ENCODE data around the gene LRRC8D. TPM values are rescaled to one million over a fixed set of nuclear protein-coding genes. Genes with fewer than 3 reads are reported as not detected.

Gene LRRC8D
- total RNA-seq, 1 experiment from 2014 or later = 43.3 TPM

DNA sequence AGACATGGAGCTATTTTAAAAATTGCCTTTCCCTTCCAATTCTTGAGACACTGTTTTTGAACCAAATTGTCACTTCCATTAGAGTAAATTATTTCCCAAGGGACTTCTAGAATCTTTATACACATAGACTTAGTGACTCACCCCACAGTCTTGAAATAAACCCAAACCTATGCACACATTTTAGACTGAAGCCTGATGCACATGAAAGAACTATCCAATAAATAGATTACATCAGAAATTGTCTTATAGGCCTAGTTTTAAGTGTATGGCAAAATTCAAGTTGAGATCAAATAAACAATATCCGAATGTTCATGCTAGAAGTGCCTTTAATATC lies 141.9 kb downstream of the LRRC8D start:
- no peak for ATAC-seq
- intact Hi-C loops (cut with micrococcal nuclease; ENCODE audit: unreplicated experiment) (no loop called here), in situ Hi-C loops (cut with HindIII; ENCODE audit: low pct_unique_long_range_greater_than_20kb, low sequenced_read_pairs) (no loop called here)
- ChIA-PET CTCF (interaction anchor here (0.6 kb wide), 1 partner anchor 977 kb away, joined by 3 read pairs; no protein-coding TSS in a partner anchor), POLR2A (no interaction called here)
- DNase-seq (ENCODE audit: low read depth, low spot score) = no peak
- no TSS peak for BruUV-seq (replicated peaks)
- Histone ChIP-seq H3K27me3 (ENCODE audit: control insufficient read depth, insufficient read depth, low read length) (no peaks in the 10 kb centered on the region), H3K4me3 (ENCODE audit: low read depth in 2 of 2, low read length in 2 of 2) (no peak overlapping the region), H3K36me3 (ENCODE audit: control insufficient read depth, insufficient read depth, low read length) (no peaks in the 10 kb centered on the region), H3K9me3 (ENCODE audit: control insufficient read depth, insufficient read depth, low read depth, low read length) (no peaks in the 10 kb centered on the region), H3K4me1 (ENCODE audit: control insufficient read depth, insufficient read depth, low read length) (no peaks in the 10 kb centered on the region), H3K27ac (ENCODE audit: low read length) (no peak overlapping the region)
- TF ChIP-seq, protein P1, sequence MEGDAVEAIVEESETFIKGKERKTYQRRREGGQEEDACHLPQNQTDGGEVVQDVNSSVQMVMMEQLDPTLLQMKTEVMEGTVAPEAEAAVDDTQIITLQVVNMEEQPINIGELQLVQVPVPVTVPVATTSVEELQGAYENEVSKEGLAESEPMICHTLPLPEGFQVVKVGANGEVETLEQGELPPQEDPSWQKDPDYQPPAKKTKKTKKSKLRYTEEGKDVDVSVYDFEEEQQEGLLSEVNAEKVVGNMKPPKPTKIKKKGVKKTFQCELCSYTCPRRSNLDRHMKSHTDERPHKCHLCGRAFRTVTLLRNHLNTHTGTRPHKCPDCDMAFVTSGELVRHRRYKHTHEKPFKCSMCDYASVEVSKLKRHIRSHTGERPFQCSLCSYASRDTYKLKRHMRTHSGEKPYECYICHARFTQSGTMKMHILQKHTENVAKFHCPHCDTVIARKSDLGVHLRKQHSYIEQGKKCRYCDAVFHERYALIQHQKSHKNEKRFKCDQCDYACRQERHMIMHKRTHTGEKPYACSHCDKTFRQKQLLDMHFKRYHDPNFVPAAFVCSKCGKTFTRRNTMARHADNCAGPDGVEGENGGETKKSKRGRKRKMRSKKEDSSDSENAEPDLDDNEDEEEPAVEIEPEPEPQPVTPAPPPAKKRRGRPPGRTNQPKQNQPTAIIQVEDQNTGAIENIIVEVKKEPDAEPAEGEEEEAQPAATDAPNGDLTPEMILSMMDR (IDR thresholded peaks at IDR 0.05) = no peak
- TF ChIP-seq, protein P2, sequence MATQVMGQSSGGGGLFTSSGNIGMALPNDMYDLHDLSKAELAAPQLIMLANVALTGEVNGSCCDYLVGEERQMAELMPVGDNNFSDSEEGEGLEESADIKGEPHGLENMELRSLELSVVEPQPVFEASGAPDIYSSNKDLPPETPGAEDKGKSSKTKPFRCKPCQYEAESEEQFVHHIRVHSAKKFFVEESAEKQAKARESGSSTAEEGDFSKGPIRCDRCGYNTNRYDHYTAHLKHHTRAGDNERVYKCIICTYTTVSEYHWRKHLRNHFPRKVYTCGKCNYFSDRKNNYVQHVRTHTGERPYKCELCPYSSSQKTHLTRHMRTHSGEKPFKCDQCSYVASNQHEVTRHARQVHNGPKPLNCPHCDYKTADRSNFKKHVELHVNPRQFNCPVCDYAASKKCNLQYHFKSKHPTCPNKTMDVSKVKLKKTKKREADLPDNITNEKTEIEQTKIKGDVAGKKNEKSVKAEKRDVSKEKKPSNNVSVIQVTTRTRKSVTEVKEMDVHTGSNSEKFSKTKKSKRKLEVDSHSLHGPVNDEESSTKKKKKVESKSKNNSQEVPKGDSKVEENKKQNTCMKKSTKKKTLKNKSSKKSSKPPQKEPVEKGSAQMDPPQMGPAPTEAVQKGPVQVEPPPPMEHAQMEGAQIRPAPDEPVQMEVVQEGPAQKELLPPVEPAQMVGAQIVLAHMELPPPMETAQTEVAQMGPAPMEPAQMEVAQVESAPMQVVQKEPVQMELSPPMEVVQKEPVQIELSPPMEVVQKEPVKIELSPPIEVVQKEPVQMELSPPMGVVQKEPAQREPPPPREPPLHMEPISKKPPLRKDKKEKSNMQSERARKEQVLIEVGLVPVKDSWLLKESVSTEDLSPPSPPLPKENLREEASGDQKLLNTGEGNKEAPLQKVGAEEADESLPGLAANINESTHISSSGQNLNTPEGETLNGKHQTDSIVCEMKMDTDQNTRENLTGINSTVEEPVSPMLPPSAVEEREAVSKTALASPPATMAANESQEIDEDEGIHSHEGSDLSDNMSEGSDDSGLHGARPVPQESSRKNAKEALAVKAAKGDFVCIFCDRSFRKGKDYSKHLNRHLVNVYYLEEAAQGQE (IDR thresholded peaks at IDR 0.05; ENCODE audit: insufficient read depth in 1 of 2, low read depth in 2 of 2, low read length in 1 of 2) = no peak
- TF ChIP-seq SIN3A (IDR thresholded peaks at IDR 0.05; ENCODE audit: borderline replicate concordance, insufficient read depth, low read depth, low read length) = no peak
- TF ChIP-seq POLR2AphosphoS5 (IDR thresholded peaks at IDR 0.05; ENCODE audit: low read depth, low read length) = no peak
- no peak for TF ChIP-seq TCF7L2 (IDR thresholded peaks at IDR 0.05; ENCODE audit: low read depth, low read length)

DNA sequence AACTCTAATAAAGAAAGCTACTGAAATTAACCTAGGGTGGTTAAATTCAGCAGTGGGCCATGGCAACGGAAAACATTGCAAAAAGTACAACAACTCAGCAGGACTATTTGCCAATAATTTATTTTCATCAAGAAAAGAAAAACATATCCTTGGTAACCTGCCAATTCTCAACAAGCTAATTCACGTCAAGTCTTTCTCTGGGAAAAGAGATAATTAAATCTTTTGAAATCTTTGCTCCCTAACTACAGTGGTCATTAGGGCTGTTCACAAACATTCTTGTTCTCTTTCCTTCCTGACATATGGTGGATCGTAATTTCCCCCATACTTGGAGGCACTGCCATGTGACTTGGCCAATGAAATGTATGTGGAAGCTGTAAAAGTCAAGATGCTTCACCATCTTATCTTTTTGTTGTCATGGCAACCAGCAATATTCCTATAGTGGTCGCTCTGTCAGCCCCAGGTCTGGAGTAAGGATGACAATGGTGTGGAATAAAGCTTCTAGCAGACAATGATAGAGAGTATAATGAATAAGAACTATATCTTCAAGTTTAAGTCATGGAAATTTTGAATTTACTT lies 144.4 kb downstream of the LRRC8D start:
- no peaks in the 10 kb centered on the region for H3K4me1 ChIP-seq (ENCODE audit: control insufficient read depth, insufficient read depth, low read length)
- ATAC-seq (no peak), DNase-seq (ENCODE audit: low read depth, low spot score) (no peak)
- no peak overlapping the region for H3K27ac ChIP-seq (ENCODE audit: low read length)
- no peaks in the 10 kb centered on the region for H3K9me3 ChIP-seq (ENCODE audit: control insufficient read depth, insufficient read depth, low read depth, low read length)
- intact Hi-C loops (cut with micrococcal nuclease; ENCODE audit: unreplicated experiment) (loop anchor here (2.0 kb wide), 1 partner anchor 14 kb away; no protein-coding TSS in a partner anchor), in situ Hi-C loops (cut with HindIII; ENCODE audit: low pct_unique_long_range_greater_than_20kb, low sequenced_read_pairs) (no loop called here)
- BruUV-seq (replicated peaks) = no TSS peak
- POLR2A ChIA-PET = no interaction called here
- TF ChIP-seq SIN3A (IDR thresholded peaks at IDR 0.05; ENCODE audit: borderline replicate concordance, insufficient read depth, low read depth, low read length) (no peak), TCF7L2 (IDR thresholded peaks at IDR 0.05; ENCODE audit: low read depth, low read length) (no peak)
- CTCF ChIA-PET = no interaction called here
- no peaks in the 10 kb centered on the region; the same call in 1 of the 2 replicates for H3K27me3 ChIP-seq (ENCODE audit: control insufficient read depth, insufficient read depth, low read length)
- H3K36me3 ChIP-seq (ENCODE audit: control insufficient read depth, insufficient read depth, low read length) = no peaks in the 10 kb centered on the region
- H3K4me3 ChIP-seq (ENCODE audit: low read depth in 2 of 2, low read length in 2 of 2) = no peak overlapping the region

DNA sequence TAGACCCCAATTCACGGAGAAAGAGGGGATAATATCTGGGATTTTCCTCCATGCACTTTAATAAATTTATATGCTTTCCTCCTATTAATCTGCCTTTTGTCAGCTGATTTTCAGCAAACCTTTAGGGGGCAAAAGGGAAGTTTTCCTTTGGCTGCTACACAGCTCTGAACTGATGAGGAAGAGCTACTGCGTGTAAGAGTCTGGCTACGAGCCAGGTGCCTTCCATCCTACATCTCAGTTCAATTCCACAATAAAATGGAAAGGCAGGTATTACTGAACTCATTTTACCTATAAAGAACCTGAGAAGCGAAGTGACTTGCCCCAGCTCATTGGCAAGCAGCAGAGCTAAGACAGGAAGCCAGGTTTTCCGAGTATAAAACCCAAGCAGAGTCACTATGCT lies 145.8 kb downstream of the LRRC8D start:
- DNase-seq (ENCODE audit: low read depth, low spot score) (no peak), ATAC-seq (no peak)
- TF ChIP-seq SIN3A (IDR thresholded peaks at IDR 0.05; ENCODE audit: borderline replicate concordance, insufficient read depth, low read depth, low read length) (no peak), TCF7L2 (IDR thresholded peaks at IDR 0.05; ENCODE audit: low read depth, low read length) (no peak), POLR2AphosphoS5 (IDR thresholded peaks at IDR 0.05; ENCODE audit: low read depth, low read length) (no peak)
- TF ChIP-seq, protein P1 (IDR thresholded peaks at IDR 0.05) = no peak
- TF ChIP-seq, protein P2 (IDR thresholded peaks at IDR 0.05; ENCODE audit: insufficient read depth in 1 of 2, low read depth in 2 of 2, low read length in 1 of 2) = no peak
- Histone ChIP-seq H3K9me3 (ENCODE audit: control insufficient read depth, insufficient read depth, low read depth, low read length) (no peaks in the 10 kb centered on the region), H3K4me1 (ENCODE audit: control insufficient read depth, insufficient read depth, low read length) (no peaks in the 10 kb centered on the region), H3K4me3 (ENCODE audit: low read depth in 2 of 2, low read length in 2 of 2) (no peak overlapping the region), H3K27me3 (ENCODE audit: control insufficient read depth, insufficient read depth, low read length) (no peaks in the 10 kb centered on the region; the same call in 1 of the 2 replicates), H3K36me3 (ENCODE audit: control insufficient read depth, insufficient read depth, low read length) (no peaks in the 10 kb centered on the region), H3K27ac (ENCODE audit: low read length) (no peak overlapping the region)
- CTCF ChIA-PET = no interaction called here
- intact Hi-C loops (cut with micrococcal nuclease; ENCODE audit: unreplicated experiment) = no loop called here
- in situ Hi-C loops (cut with HindIII; ENCODE audit: low pct_unique_long_range_greater_than_20kb, low sequenced_read_pairs) = no loop called here
- no TSS peak for BruUV-seq (replicated peaks)
- POLR2A ChIA-PET = no interaction called here

Data from Panc1 (cell line).